AG20443 (cell line): ENCODE results near the gene MAS1L.
"Not testable (repeated sequence)": the region's sequence is repeated elsewhere in the genome, so short reads cannot be mapped to it uniquely, and the experiment has no call there.

Experiments used
- DNase-seq: peaks from one replicate; pipeline ENCODE4 v3.0.0; 2012; ENCODE audit warnings: low spot score, mixed read lengths

The MAS1L gene

GRCh38 chr6:29479560-29479959, 8.2 kb downstream of the MAS1L start:
- no peak for DNase-seq

- no peak for DNase-seq
Observed at GRCh38 chr6:29478740-29479139, 9.0 kb downstream of the MAS1L start.

GRCh38 chr6:29477923-29478450, 9.8 kb downstream of the MAS1L start:
- DNase-seq = no peak

DNA sequence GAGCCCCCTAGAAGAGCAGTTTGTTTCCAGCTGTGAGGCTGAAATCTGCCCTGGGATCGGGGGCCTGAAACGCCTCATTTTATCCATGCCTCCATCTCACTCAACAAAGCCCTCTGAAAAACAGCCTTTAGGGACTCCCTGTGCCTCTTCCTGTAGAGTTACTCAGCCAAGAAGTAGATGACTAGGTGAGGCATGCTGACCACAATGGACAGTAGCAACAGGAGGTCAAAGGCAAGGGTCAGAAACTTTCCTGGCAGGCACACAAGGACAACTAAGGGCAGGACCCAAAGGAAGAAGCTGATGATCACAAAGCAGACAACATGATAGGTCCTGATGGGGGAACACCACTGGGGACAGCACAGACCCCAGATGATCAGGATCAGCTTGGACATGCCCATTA, 12.8 kb downstream of the MAS1L start:
- no peak for DNase-seq

DNA sequence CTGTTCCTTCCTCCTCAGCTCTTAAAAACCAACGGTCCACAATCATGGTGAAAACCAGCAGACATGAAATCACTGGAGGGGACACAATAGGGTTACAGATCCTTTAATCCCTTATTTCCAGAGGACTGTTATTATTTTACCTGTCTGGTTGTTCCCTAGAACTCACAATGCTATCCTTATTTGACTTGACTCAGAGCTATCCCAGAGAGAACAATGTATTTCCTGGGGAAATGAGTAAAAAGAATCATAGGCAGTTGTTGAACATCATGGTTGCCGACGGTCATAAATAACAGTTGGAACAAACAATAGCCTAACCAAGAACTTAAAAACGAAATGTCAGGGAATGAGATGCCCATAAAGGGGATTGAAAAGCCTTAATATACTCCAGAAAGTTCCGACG, 21.5 kb downstream of the MAS1L start:
- DNase-seq = no peak

DNA sequence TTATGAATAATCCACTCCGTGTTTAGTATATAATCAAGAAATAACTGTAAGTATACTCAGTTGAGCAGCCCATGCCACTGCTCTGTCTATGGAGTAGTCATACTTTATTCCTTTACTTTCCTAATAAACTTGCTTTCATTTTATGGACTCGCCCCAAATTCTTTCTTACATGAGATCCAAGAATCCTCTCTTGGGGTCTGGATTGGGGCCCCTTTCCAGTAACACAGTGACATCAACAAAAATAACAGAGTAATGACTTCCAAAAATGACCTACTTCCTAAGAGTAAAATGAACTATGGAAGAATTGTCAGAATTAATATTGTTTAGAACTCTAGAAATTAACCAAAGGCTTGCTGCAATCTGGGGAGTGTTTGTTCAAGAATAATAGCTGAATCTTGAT, 22.0 kb downstream of the MAS1L start:
- no peak for DNase-seq

- no peak for DNase-seq
Observed at GRCh38 chr6:29465279-29465678, 22.5 kb downstream of the MAS1L start.

DNA sequence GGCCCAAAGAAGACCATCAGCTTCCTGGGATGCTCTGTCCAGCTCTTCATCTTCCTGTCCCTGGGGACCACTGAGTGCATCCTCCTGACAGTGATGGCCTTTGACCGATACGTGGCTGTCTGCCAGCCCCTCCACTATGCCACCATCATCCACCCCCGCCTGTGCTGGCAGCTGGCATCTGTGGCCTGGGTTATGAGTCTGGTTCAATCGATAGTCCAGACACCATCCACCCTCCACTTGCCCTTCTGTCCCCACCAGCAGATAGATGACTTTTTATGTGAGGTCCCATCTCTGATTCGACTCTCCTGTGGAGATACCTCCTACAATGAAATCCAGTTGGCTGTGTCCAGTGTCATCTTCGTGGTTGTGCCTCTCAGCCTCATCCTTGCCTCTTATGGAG, 25.7 kb downstream of the MAS1L start:
- DNase-seq = no peak

DNA sequence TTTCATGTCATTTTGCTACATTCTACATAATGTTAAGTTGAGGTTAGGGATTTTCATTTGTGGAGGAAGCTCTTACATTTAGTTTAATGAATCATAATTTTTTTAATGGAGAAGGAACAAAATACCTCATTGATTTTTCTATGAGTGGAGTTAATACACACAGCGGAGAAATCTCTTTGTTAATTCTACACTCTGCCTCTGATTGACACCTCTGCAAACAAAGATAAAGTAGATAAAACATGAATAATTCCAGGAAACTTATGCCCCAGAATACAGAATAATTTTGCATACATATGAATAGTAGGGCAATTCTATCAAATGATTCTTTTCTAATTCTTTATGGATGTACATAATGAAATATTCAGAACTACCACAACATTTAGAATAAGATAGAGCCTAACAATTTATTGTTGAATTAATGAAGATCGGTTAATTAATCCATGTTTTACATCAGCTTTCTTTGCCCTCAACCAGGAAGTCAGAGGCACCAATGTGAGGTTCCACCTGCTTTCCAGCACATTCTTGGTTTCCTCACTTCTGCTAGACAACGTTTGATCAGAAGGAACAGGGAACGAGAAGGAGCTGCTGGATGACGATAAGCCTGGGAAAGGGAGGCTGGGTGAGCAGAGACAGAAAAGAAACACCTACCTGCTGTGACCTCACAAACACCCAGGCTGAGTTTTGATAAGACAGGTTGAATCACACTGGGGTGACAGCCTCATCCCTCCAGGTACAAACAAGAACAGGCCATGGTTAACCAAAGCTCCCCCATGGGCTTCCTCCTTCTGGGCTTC, 26.5 kb downstream of the MAS1L start:
- no peak for DNase-seq

GRCh38 chr6:29456971-29457370, 30.8 kb downstream of the MAS1L start, which contains the start of the genes OR11A1 and OR2H1:
OR11A1 (minus strand) TSS chr6:29457071; CDS start chr6:29427641, 29,430 bp downstream.
OR2H1 (plus strand) TSS chr6:29457155; CDS start chr6:29461770, 4,615 bp downstream.
- no peak for DNase-seq

- no peak for DNase-seq
Observed at GRCh38 chr6:29451471-29452193, 36.1 kb downstream of the MAS1L start.

DNA sequence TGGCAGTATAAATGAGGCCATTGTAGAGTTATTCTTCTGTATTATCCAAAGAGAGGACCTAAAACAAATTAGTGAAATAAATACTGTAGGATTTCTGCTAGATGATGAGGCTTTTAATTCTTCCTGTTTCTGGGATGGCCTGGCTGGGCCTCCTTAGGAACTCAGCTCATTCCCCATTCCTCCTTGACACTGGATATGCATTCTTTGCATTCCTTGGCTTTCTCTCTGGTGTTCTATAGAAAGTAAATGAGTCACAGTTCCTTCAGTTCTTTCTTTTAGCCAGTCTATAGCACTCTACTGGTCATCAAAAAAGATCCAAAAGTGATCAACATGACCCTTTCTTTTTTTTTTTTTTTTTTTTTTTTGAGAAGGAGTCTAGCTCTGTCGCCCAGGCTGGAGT, 40.1 kb downstream of the MAS1L start:
- DNase-seq = no peak

DNA sequence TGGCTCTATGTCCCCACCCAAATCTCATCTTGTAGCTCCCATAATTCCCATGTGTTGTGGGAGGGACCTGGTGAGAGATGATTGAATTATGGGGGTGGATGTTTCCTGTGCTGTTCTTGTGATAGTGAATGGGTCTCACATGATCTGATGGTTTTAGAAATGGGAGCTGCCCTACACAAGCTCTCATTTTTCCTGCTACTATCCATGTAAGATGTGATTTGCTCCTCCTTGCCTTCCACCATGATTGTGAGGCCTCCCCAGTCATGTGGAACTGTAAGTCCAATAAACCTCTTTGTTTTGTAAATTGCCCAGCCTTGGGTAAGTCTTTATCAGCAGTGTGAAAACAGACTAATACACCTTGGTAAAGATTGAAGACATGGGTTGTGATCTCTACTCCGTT, 43.7 kb downstream of the MAS1L start:
- not testable (repeated sequence) for DNase-seq

- no peak for DNase-seq
Observed at GRCh38 chr6:29442719-29443118, 45.0 kb downstream of the MAS1L start.

- no peak for DNase-seq
Observed at GRCh38 chr6:29439006-29439405, 48.8 kb downstream of the MAS1L start, which contains the start of gene OR10C1. OR10C1 (plus strand) TSS chr6:29439306; CDS start chr6:29440016, 710 bp downstream.

DNA sequence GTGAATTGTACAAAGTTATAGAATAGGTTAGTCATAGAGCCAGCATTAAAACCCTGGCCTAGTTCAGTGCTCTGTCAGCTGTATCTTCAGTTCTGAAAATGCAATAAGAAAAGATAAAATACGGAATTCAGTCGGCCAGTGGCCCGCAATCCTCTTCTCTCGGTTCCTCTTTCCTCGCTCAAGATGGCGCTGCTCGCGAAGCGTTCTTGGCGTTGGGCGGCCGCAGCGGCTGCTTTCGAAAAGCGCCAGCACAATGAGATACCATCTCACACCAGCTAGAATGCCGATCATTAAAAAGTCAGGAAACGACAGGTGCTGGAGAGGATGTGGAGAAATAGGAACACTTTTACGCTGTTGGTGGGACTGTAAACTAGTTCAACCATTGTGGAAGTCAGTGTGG, 51.0 kb downstream of the MAS1L start:
- DNase-seq = not testable (repeated sequence)
